ENCODE results near the gene NTM. TPM values are rescaled to one million over a fixed set of nuclear protein-coding genes. Genes with fewer than 3 reads are reported as not detected.

The NTM gene
- total RNA-seq, 4 donors from 2014 or later: 0.78 to 1.1 (median 0.88) TPM; not detected in 1

DNA sequence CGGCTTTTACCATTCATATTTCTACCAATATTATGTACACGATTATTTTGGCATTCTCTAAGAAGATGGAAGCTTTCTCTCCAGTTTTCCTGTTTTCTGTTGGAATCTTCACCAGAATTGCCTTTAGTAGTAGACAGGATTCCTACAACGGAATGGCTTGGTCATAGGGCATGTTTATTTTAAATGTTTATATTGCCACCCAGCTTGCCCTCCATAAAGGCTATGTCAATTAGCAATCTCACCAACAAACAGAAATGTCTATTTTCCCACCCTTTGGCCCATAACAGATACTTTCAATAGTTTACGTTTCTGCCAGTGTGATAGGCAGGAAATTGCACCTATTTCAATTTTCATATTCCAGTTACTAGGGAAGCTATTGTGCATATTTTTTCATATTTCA is 893.5 kb downstream of the NTM start:
- no peak for DNase-seq
- no peak for TF ChIP-seq POLR2A (IDR thresholded peaks at IDR 0.05)
- TF ChIP-seq, protein P1, sequence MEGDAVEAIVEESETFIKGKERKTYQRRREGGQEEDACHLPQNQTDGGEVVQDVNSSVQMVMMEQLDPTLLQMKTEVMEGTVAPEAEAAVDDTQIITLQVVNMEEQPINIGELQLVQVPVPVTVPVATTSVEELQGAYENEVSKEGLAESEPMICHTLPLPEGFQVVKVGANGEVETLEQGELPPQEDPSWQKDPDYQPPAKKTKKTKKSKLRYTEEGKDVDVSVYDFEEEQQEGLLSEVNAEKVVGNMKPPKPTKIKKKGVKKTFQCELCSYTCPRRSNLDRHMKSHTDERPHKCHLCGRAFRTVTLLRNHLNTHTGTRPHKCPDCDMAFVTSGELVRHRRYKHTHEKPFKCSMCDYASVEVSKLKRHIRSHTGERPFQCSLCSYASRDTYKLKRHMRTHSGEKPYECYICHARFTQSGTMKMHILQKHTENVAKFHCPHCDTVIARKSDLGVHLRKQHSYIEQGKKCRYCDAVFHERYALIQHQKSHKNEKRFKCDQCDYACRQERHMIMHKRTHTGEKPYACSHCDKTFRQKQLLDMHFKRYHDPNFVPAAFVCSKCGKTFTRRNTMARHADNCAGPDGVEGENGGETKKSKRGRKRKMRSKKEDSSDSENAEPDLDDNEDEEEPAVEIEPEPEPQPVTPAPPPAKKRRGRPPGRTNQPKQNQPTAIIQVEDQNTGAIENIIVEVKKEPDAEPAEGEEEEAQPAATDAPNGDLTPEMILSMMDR (IDR thresholded peaks at IDR 0.05): no peak

DNA sequence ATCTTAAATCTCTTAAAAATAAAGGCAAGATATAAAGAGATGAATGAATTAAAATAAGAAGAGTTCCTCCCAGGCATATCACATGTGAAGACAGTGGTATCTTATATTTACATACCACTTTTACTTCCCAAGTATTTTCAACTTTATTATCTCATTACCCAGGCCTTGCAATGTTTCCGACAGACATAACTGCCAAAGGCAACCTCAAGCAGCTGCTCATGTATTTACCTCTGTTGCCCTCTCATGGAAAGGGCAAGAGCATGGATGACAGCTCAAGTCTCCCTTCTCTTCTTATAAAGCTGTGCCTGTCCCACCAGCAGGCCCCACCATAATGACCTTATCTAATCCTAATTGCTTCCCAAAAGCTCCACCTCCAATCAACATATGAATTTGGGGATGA is 894.2 kb downstream of the NTM start:
- no peak overlapping the region for H3K27ac ChIP-seq
- no peaks in the 10 kb centered on the region for H3K4me1 ChIP-seq
- H3K36me3 ChIP-seq: no peaks in the 10 kb centered on the region
- intact Hi-C loops (cut with DNase I): no loop called here
- H3K4me3 ChIP-seq (replicated peaks in 1 of 3): no peak overlapping the region
- no peaks in the 10 kb centered on the region for H3K9me3 ChIP-seq
- no peak for DNase-seq
- TF ChIP-seq, protein P1 (IDR thresholded peaks at IDR 0.05): no peak
- TF ChIP-seq POLR2A (IDR thresholded peaks at IDR 0.05): no peak
- H3K27me3 ChIP-seq: no peaks in the 10 kb centered on the region
- WGBS, 2 donors: 98 to 100% methylated on average over 1 of the region's 1 CpG

More for the DNA sequence above, 893.5 kb downstream of the NTM start:
- 86 to 89% methylated on average over 4 of the region's 4 CpGs for WGBS, 2 donors
- no peaks in the 10 kb centered on the region for H3K9me3 ChIP-seq
- intact Hi-C loops (cut with DNase I): no loop called here
- no peak overlapping the region for H3K4me3 ChIP-seq (replicated peaks in 1 of 3)
- no peaks in the 10 kb centered on the region for H3K4me1 ChIP-seq
- no peaks in the 10 kb centered on the region for H3K36me3 ChIP-seq
- H3K27me3 ChIP-seq: no peaks in the 10 kb centered on the region
- H3K27ac ChIP-seq: no peak overlapping the region

DNA sequence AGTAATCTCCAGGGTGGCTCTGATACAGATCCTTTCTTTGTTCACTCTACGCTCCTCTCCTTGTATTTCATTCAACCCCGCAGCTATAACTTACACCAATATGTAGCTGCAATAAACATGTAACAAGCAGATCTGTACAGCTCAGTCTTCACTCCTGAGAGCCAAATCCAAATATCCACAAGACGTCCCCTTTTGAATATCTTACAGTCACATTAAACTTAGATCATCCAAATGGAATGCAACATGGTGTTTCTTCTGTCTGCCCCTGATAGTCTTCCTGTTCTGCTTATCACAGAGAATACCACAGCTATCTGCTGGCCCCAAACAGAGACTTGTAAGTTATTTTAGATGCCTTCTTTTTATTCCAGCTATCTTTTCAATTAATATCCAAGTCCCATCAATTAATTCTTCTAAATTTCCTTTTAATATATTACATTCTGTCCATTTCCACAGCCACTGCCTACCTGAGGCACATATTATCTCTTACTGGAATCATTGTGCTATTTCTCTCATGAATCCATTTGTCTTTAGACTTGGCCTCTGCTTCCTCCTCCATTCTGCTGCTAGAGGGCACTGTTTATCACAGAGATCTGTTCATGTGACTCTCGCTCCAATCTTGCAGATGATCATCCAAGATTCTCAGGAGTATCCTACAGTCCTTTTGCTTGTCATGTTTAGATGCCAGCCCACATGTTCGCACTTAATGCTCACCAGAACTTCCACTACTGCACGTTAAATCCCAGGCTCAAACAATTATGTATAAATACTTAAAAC is 908.6 kb downstream of the NTM start:
- Histone ChIP-seq H3K27me3 (no peaks in the 10 kb centered on the region), H3K9me3 (no peaks in the 10 kb centered on the region), H3K36me3 (no peaks in the 10 kb centered on the region), H3K4me1 (no peaks in the 10 kb centered on the region), H3K27ac (no peak overlapping the region), H3K4me3 (replicated peaks in 1 of 3) (no peak overlapping the region)
- WGBS, 2 donors: 67 to 69% methylated on average over 6 of the region's 6 CpGs
- no peak for TF ChIP-seq POLR2A (IDR thresholded peaks at IDR 0.05)
- TF ChIP-seq, protein P1 (IDR thresholded peaks at IDR 0.05): peak in 4 of 6 experiments; percentile 24 to 65 (median 62)
- intact Hi-C loops (cut with DNase I): loop anchor here (5.0 kb wide), 1 partner anchor 658 kb away; no protein-coding TSS in a partner anchor
- peak; percentile 16 to 30 for DNase-seq

DNA sequence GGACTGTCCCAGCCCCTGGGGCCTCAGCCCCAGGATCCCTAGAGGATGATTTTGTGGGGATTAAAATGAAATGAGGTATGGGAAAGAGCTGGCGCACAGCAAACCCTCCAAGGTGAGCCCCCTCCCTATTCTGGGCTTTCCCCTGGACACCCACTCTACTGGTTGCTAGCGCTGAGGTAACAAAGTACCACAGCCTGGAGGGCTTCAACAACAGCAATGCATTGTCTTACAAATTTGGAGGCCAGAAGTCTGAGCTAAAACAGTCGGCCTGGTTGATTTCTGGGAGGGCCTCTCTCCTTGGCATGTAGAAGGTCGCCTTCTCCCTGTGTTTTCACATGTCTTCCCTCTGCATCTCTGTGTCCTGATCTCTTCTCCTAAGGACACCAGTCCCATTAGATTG is 913.6 kb downstream of the NTM start:
- WGBS, 2 donors: 92 to 95% methylated on average over 4 of the region's 4 CpGs
- no peaks in the 10 kb centered on the region for H3K9me3 ChIP-seq
- H3K27me3 ChIP-seq: no peaks in the 10 kb centered on the region
- DNase-seq: no peak
- H3K27ac ChIP-seq: no peak overlapping the region
- intact Hi-C loops (cut with DNase I): no loop called here
- no peak overlapping the region for H3K4me3 ChIP-seq (replicated peaks in 1 of 3)
- TF ChIP-seq, protein P1 (IDR thresholded peaks at IDR 0.05): no peak
- no peak for TF ChIP-seq POLR2A (IDR thresholded peaks at IDR 0.05)
- H3K36me3 ChIP-seq: no peaks in the 10 kb centered on the region
- no peaks in the 10 kb centered on the region for H3K4me1 ChIP-seq

DNA sequence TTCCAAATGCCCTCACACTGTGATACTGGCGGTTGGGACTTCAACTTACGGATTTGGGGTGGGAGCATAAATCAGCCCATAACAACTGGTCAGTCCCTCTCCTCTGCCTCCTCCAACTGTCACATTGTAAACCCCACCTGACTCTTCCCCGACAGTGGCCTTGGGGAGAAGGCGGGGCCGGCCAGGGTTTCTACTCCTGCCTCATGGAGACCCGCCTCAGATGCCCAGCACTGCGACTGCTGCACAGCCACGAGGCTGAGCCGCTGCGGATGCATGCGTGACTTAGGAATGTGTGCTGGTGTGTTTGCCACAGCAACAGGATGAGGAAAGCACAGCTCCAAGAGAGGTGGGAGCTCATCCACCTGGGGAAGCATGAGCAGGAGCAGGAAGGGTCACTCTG is 914.2 kb downstream of the NTM start:
- H3K36me3 ChIP-seq: no peaks in the 10 kb centered on the region
- H3K27ac ChIP-seq: no peak overlapping the region
- no peak for TF ChIP-seq POLR2A (IDR thresholded peaks at IDR 0.05)
- TF ChIP-seq, protein P1 (IDR thresholded peaks at IDR 0.05): no peak
- intact Hi-C loops (cut with DNase I): no loop called here
- H3K4me1 ChIP-seq: no peaks in the 10 kb centered on the region
- H3K27me3 ChIP-seq: no peaks in the 10 kb centered on the region
- DNase-seq: no peak
- 92 to 96% methylated on average over 7 to 11 of the region's 11 CpGs for WGBS, 2 donors
- H3K4me3 ChIP-seq (replicated peaks in 1 of 3): no peak overlapping the region
- H3K9me3 ChIP-seq: no peaks in the 10 kb centered on the region
